K562 (cell line): Measurements from ENCODE around the gene GJC2. TPM values are rescaled to one million over a fixed set of nuclear protein-coding genes. Genes with fewer than 3 reads are reported as not detected.

Experiments used
- ARID2 ChIP-seq: fragments of 450-650 bp; IDR thresholded peaks from 2 replicates; pipeline ENCODE4 v1.6.1; 2017; ENCODE audit warnings: antibody characterized with exemption, mild to moderate bottlenecking
- DMBX1 ChIP-seq: fragments of 250-450 bp; sonication (Bioruptor Pico); IDR thresholded peaks from 2 replicates; pipeline ENCODE4 v1.8.0; 2022; ENCODE audit warnings: inconsistent platforms, mild to moderate bottlenecking, moderate library complexity, borderline replicate concordance
- GATA2 ChIP-seq: sonication (generic); formaldehyde crosslinking; IDR thresholded peaks from 2 replicates; pipeline ENCODE4 v1.4.0; 2020; ENCODE audit warnings: mild to moderate bottlenecking, missing genetic modification reagents
- KDM1A ChIP-seq, 2 experiments: fragments of 450-650 bp; IDR thresholded peaks; 2 replicates each; pipeline ENCODE4 v1.6.1; 2016; ENCODE audit warnings: mild to moderate bottlenecking in 2 of 2
- KHSRP ChIP-seq: fragments of 450-650 bp; IDR thresholded peaks from 2 replicates; pipeline ENCODE4 v1.6.1; 2017
- KLF10 ChIP-seq: fragments of 250-450 bp; sonication (Bioruptor Pico); IDR thresholded peaks from 2 replicates; pipeline ENCODE4 v1.6.1; 2021; ENCODE audit warnings: matching md5 sums
- MAFF ChIP-seq: IDR thresholded peaks from 2 replicates; pipeline ENCODE4 v1.6.1; 2012; ENCODE audit warnings: low read length, improper control_type of control experiment
- MAZ ChIP-seq, 2 experiments: fragments of 450-650 bp in 1 of 2; sonication (generic) in 1 of 2; formaldehyde crosslinking; IDR thresholded peaks in 1 of 2; conservative IDR thresholded peaks in 1 of 2; 2 replicates each; pipeline versions ENCODE4 v1.4.0 to v1.5.0; 2020; ENCODE audit warnings: mild to moderate bottlenecking in 1 of 2, missing genetic modification reagents in 1 of 2
- MBD2 ChIP-seq: sonication (generic); IDR thresholded peaks from 2 replicates; pipeline ENCODE4 v1.6.1; 2016; ENCODE audit warnings: low read depth, borderline replicate concordance
- MYC ChIP-seq, 2 experiments: fragments of 250-450 bp in 1 of 2; sonication (Bioruptor Pico) in 1 of 2; IDR thresholded peaks; 2 replicates each; pipeline versions ENCODE4 v1.5.1 to v1.6.1; 2012 to 2021; ENCODE audit warnings: low read depth in 2 of 2, borderline replicate concordance in 1 of 2, improper control_type of control experiment in 1 of 2, low read length in 1 of 2, mild to moderate bottlenecking in 1 of 2, moderate library complexity in 1 of 2
- PCBP1 ChIP-seq: fragments of 200-400 bp; formaldehyde crosslinking; IDR thresholded peaks from 2 replicates; pipeline ENCODE4 v1.6.1; 2018; ENCODE audit warnings: mild to moderate bottlenecking, low read depth, low read length; ENCODE audit not compliant: poor library complexity, severe bottlenecking
- PHTF2 ChIP-seq: fragments of 250-450 bp; sonication (Bioruptor Pico); IDR thresholded peaks from 2 replicates; pipeline ENCODE4 v1.5.0; 2021; ENCODE audit warnings: mild to moderate bottlenecking
- RNF219 ChIP-seq: fragments of 250-450 bp; sonication (Bioruptor Pico); IDR thresholded peaks from 2 replicates; pipeline ENCODE4 v1.5.0; 2022; ENCODE audit warnings: mild to moderate bottlenecking
- SMAD2 ChIP-seq: fragments of 150-350 bp; IDR thresholded peaks from 2 replicates; pipeline ENCODE4 v1.6.1; 2014; ENCODE audit warnings: low read depth, mild to moderate bottlenecking, low read length
- TFE3 ChIP-seq: fragments of 450-650 bp; formaldehyde crosslinking; IDR thresholded peaks from 2 replicates; pipeline ENCODE4 v1.4.0; 2020; ENCODE audit warnings: mild to moderate bottlenecking, mixed read lengths
- THRA ChIP-seq: fragments of 450-650 bp; IDR thresholded peaks from 2 replicates; pipeline ENCODE4 v1.6.1; 2017; ENCODE audit warnings: mild to moderate bottlenecking, moderate library complexity
- THRB ChIP-seq: fragments of 450-650 bp; formaldehyde crosslinking; conservative IDR thresholded peaks from 2 replicates; pipeline ENCODE4 v1.4.0; 2022; ENCODE audit warnings: mild to moderate bottlenecking, missing genetic modification characterization
- USF1 ChIP-seq: sonication (generic); formaldehyde crosslinking; IDR thresholded peaks from 2 replicates; pipeline ENCODE4 v1.9.0; 2022; ENCODE audit warnings: mild to moderate bottlenecking, missing genetic modification reagents
- ZNF354B ChIP-seq: fragments of 250-450 bp; sonication (Bioruptor Pico); IDR thresholded peaks from 2 replicates; pipeline ENCODE4 v1.4.0; 2020
- polyA plus RNA-seq, 8 experiments: library from polyadenylated mRNA; depleted of rRNA in 4 of 8; stranded (reverse) in 5 of 8; unstranded in 3 of 8; fragments of >200 nt; fragmentation: Nextera tagmentation in 2 of 8; fragmentation: Illumina TruSeq in 1 of 8; extraction: Ambion mirVana in 2 of 8; extraction: Trizol in 1 of 8; gene quantifications; 2 replicates each; pipeline versions ENCODE4 v1.2.1 to v1.2.3, GENCODE V29; 2011 to 2014; ENCODE audit warnings: inconsistent platforms in 1 of 8, missing spikeins in 1 of 8
- total RNA-seq, 7 experiments: library from RNA; depleted of rRNA in 6 of 7; stranded (reverse); fragments of >200 nt in 6 of 7; fragmentation: Illumina TruSeq in 2 of 7; extraction: Trizol in 2 of 7; gene quantifications; 2 replicates each; pipeline versions ENCODE4 v1.2.1 to v1.2.3, GENCODE V29; 2011 to 2021; ENCODE audit warnings: low replicate concordance in 1 of 7

GJC2 gene
- total and polyA plus RNA-seq, 9 of the 15 experiments (the other 6 are each of a cell fraction or from before 2014, with no cell fraction given): 0.03 to 0.62 (median 0.11) TPM; not detected in 2

- TF ChIP-seq RNF219 (CRISPR knock-in tag): no peak
- peak in 1 of 2 experiments; percentile 81; a peak in 3 of 4 replicates for TF ChIP-seq KDM1A (IDR thresholded peaks at IDR 0.05)
- no peak for TF ChIP-seq KLF10
- peak; percentile 93 for TF ChIP-seq GATA2 (CRISPR knock-in tag)
- peak; percentile 65 to 72; a peak in 2 of 4 replicates for TF ChIP-seq MAZ (CRISPR knock-in tag; conservative IDR thresholded peaks at IDR 0.05 in 1 of 2, IDR thresholded peaks at IDR 0.05 in 1 of 2)
- TF ChIP-seq USF1: peak; percentile 33; the same call in 1 of the 2 replicates
- no peak for TF ChIP-seq THRB (CRISPR knock-in tag)
- peak; percentile 76; the same call in 1 of the 2 replicates for TF ChIP-seq DMBX1 (CRISPR knock-in tag)
- TF ChIP-seq SMAD2: no peak
- no peak for TF ChIP-seq ARID2
- no peak for TF ChIP-seq THRA
- no peak for TF ChIP-seq ZNF354B (CRISPR knock-in tag)
- TF ChIP-seq MYC (IDR thresholded peaks at IDR 0.05; ENCODE audit: low read depth, low read length): 0 out of 2 replicates have a peak, but pooled peaks have one; percentile 56
- TF ChIP-seq MYC (CRISPR knock-in tag; IDR thresholded peaks at IDR 0.05; ENCODE audit: borderline replicate concordance, low read depth): no peak
- peak; percentile 43; the same call in 1 of the 2 replicates for TF ChIP-seq MBD2
- no peak for TF ChIP-seq PCBP1
- TF ChIP-seq MAFF: no peak
- TF ChIP-seq KHSRP: peak; percentile 60; the same call in 1 of the 2 replicates
- no peak for TF ChIP-seq TFE3
- no peak for TF ChIP-seq PHTF2
These were observed 4.0 kb upstream of the GJC2 start (continued) for GRCh38 chr1:228145463-228146416.
